GM08714 (cell line): ENCODE results near the gene DISP2.

Experiments used
- H3K4me3 ChIP-seq: fragments of 200-500 bp; sonication (Bioruptor generic); 2 replicates; pipeline ENCODE4 v1.5.1; 2014; ENCODE audit warnings: mild to moderate bottlenecking, low read length, inconsistent platforms
- ZNF274 ChIP-seq: IDR thresholded peaks from 2 replicates; pipeline ENCODE4 v1.6.1; 2012; ENCODE audit warnings: mild to moderate bottlenecking, low read depth, low read length

The DISP2 gene

GRCh38 chr15:40320931-40321371 lies 37.1 kb upstream of the DISP2 start:
- H3K4me3 ChIP-seq, result no peak overlapping the region
- TF ChIP-seq ZNF274, result no peak

- no peak for TF ChIP-seq ZNF274
- H3K4me3 ChIP-seq, result peak overlapping the region; percentile 7; the same call in 1 of the 2 replicates
These were observed 35.3 kb upstream of the DISP2 start for GRCh38 chr15:40322531-40323238.

- H3K4me3 ChIP-seq, result peak within 1 kb of the TSS; percentile 86
These were observed 34.6 kb upstream of the DISP2 start, which contains the start of gene INAFM2 for GRCh38 chr15:40323239-40323952. TSS of gene INAFM2 (plus strand) at chr15:40323692. CDS start at chr15:40324056, 364 bp downstream.

GRCh38 chr15:40323953-40324937 lies 33.8 kb upstream of the DISP2 start:
- TF ChIP-seq ZNF274, result no peak
- peak overlapping the region; percentile 86 for H3K4me3 ChIP-seq

More at GRCh38 chr15:40323239-40323952, 34.6 kb upstream of the DISP2 start, which contains the start of gene INAFM2:
- TF ChIP-seq ZNF274, result no peak

- TF ChIP-seq ZNF274, result no peak
- H3K4me3 ChIP-seq, result no peak overlapping the region; the same call in 1 of the 2 replicates
These were observed 32.8 kb upstream of the DISP2 start for GRCh38 chr15:40325188-40325587.

- TF ChIP-seq ZNF274, result no peak
These were observed 32.3 kb upstream of the DISP2 start for GRCh38 chr15:40325700-40326099.

GRCh38 chr15:40327457-40327856 lies 30.6 kb upstream of the DISP2 start:
- no peak for TF ChIP-seq ZNF274
- no peak overlapping the region for H3K4me3 ChIP-seq

More at GRCh38 chr15:40325700-40326099, 32.3 kb upstream of the DISP2 start:
- no peak overlapping the region for H3K4me3 ChIP-seq

- TF ChIP-seq ZNF274, result no peak
- no peak overlapping the region for H3K4me3 ChIP-seq
These were observed 29.8 kb upstream of the DISP2 start for GRCh38 chr15:40328176-40328575.

GRCh38 chr15:40328751-40329150 lies 29.3 kb upstream of the DISP2 start:
- no peak overlapping the region for H3K4me3 ChIP-seq
- no peak for TF ChIP-seq ZNF274

- TF ChIP-seq ZNF274, result no peak
- no peak overlapping the region for H3K4me3 ChIP-seq
These were observed 28.2 kb upstream of the DISP2 start for GRCh38 chr15:40329804-40330203.

- TF ChIP-seq ZNF274, result no peak
- no peak overlapping the region for H3K4me3 ChIP-seq
These were observed 27.6 kb upstream of the DISP2 start for GRCh38 chr15:40330368-40330836.

GRCh38 chr15:40331026-40331425 lies 27.0 kb upstream of the DISP2 start:
- no peak overlapping the region for H3K4me3 ChIP-seq
- TF ChIP-seq ZNF274, result no peak

- H3K4me3 ChIP-seq, result no peak overlapping the region
- TF ChIP-seq ZNF274, result no peak
These were observed 26.4 kb upstream of the DISP2 start for GRCh38 chr15:40331637-40332036.

- H3K4me3 ChIP-seq, result no peak overlapping the region
- no peak for TF ChIP-seq ZNF274
These were observed 25.8 kb upstream of the DISP2 start for GRCh38 chr15:40332113-40332781.
